Pancreas (tissue), 10 donors: ENCODE data around the gene ASCL3. TPM values are rescaled to one million over a fixed set of nuclear protein-coding genes. Genes with fewer than 3 reads are reported as not detected.

Experiments used
- ATAC-seq, 4 donors: fragments of 200-7000 bp; cut with Tn5 transposase; one replicate each; pipeline versions ENCODE4 v1.8.0 to v1.9.1; 2020; ENCODE audit warnings: mild to moderate bottlenecking in 4 of 4, moderate library complexity in 4 of 4
- DNase-seq, 6 donors: peaks; one replicate each; pipeline ENCODE4 v3.0.0-alpha.2; 2020
- FAIRE-seq: peaks from 2 replicates; lab custom pipeline; 2012; peaks lifted over from hg19 to GRCh38; lab: Jason Lieb, UNC
- H3K27ac ChIP-seq, 4 donors: fragments of 200-600 bp; sonication (generic); 1 replicate in 3 of 4; 2 replicates in 1 of 4; pipeline versions ENCODE4 v1.5.0 to v1.8.0; 2020
- H3K27me3 ChIP-seq, 4 donors: fragments of 200-600 bp; one replicate each; pipeline ENCODE4 v1.8.0; 2021
- H3K36me3 ChIP-seq, 3 donors: fragments of 200-600 bp; sonication (generic) in 1 of 3; one replicate each; pipeline versions ENCODE4 v1.5.0 to v1.8.0; 2020 to 2021
- H3K4me1 ChIP-seq, 3 donors: fragments of 200-600 bp; one replicate each; pipeline ENCODE4 v1.8.0; 2021
- H3K4me3 ChIP-seq, 4 donors: fragments of 200-600 bp; sonication (generic) in 2 of 4; one replicate each; pipeline versions ENCODE4 v1.5.0 to v1.8.0; 2020 to 2021
- H3K9me3 ChIP-seq, 4 donors: fragments of 200-600 bp; one replicate each; pipeline ENCODE4 v1.8.0; 2021
- CTCF ChIP-seq, 4 donors: fragments of 200-600 bp; sonication (generic) in 3 of 4; IDR thresholded peaks; one replicate each; pipeline versions ENCODE4 v1.5.0 to v1.8.0; 2021; ENCODE audit warnings: antibody characterized with exemption in 4 of 4
- WGBS, 2 donors: extraction: QIAGEN DNeasy Blood & Tissue Kit; methylation state at CpG; one replicate each; pipeline ENCODE4 v1.1.7; 2013; 5-methylcytosine and 5-hydroxymethylcytosine counted together
- intact Hi-C, 3 donors: fragments of 100-400 bp; cut with DNase I; formaldehyde crosslinking; loops; one replicate each; pipeline versions ENCODE4 v1.11.1 to v1.14.2; 2022
- polyA plus RNA-seq, 2 donors: library from polyadenylated mRNA; stranded (reverse); fragments of 200-250 nt; gene quantifications; one replicate each; pipeline ENCODE4 v1.2.3, GENCODE V29; 2013
- total RNA-seq, 6 donors: library from RNA; stranded (reverse); fragmentation: NEBNext Ultra II Directional in 4 of 6; extraction: Animal tissue kit (Norgen Biotek cat#: 25700) in 4 of 6; gene quantifications; one replicate each; pipeline versions ENCODE4 v1.2.1 to v1.2.4, GENCODE V29; 2021 to 2023
- donor health status: healthy with polysubstance abuse.
- donor health status: DM: no; HTN: no; CAD: no; lungs with moderate emphysema.
- donor health status: DM: no; HTN: no; CAD: no.
- donor health status: control.
- donor health status: control.
- donor health status: Bipolar disorder and iron deficiency.
- donor health status: DM: yes; HTN: yes; CAD: no.
- donor health status: DM: no; HTN: no; CAD: no.
- donor health status: DM: no; HTN: no; CAD: no.
- donor health status: DM: yes; HTN: yes; CAD: no.

ASCL3 gene
- total and polyA plus RNA-seq, 8 donors = 0.34 TPM; not detected in 7

- Histone ChIP-seq H3K9me3 (no peaks in the 10 kb centered on the region), H3K4me3 (no peak overlapping the region), H3K36me3 (no peaks in the 10 kb centered on the region), H3K27ac (no peak overlapping the region), H3K27me3 (no peaks in the 10 kb centered on the region), H3K4me1 (no peaks in the 10 kb centered on the region)
- no peak for TF ChIP-seq CTCF (IDR thresholded peaks at IDR 0.05)
- no peak for FAIRE-seq
- no peak for DNase-seq
- WGBS, 2 donors = 66 to 68% methylated on average over 1 of the region's 1 CpG
- intact Hi-C loops = no loop called here
- no peak for ATAC-seq
Observed at GRCh38 chr11:8971924-8972316, 29.1 kb upstream of the ASCL3 start.

- no peaks in the 10 kb centered on the region for H3K9me3 ChIP-seq
- FAIRE-seq (no peak), ATAC-seq (no peak), DNase-seq (no peak)
- no peaks in the 10 kb centered on the region for H3K4me1 ChIP-seq
- no peaks in the 10 kb centered on the region for H3K36me3 ChIP-seq
- no peak for TF ChIP-seq CTCF (IDR thresholded peaks at IDR 0.05)
- no peak overlapping the region for H3K27ac ChIP-seq
- intact Hi-C loops = no loop called here
- 73 to 80% methylated on average over 2 of the region's 2 CpGs for WGBS, 2 donors
- H3K4me3 ChIP-seq = no peak overlapping the region
- H3K27me3 ChIP-seq = no peaks in the 10 kb centered on the region
Observed at GRCh38 chr11:8971196-8971923, 28.5 kb upstream of the ASCL3 start.

GRCh38 chr11:8967184-8967583 lies 24.4 kb upstream of the ASCL3 start:
- H3K36me3 ChIP-seq = no peaks in the 10 kb centered on the region
- 83 to 90% methylated on average over 8 of the region's 8 CpGs for WGBS, 2 donors
- no peak for TF ChIP-seq CTCF (IDR thresholded peaks at IDR 0.05)
- H3K4me1 ChIP-seq = peaks cover 0 to 10% (median 10%) of the 10 kb centered on the region in 3 donors
- ATAC-seq = no peak
- FAIRE-seq = no peak
- H3K4me3 ChIP-seq = no peak overlapping the region
- intact Hi-C loops = no loop called here
- no peak for DNase-seq
- no peak overlapping the region for H3K27ac ChIP-seq
- H3K27me3 ChIP-seq = no peaks in the 10 kb centered on the region
- no peaks in the 10 kb centered on the region for H3K9me3 ChIP-seq

GRCh38 chr11:8964324-8965320 lies 21.8 kb upstream of the ASCL3 start, which contains the start of gene TMEM9B:
TMEM9B (minus strand) TSS chr11:8964442; CDS start chr11:8964313, 129 bp downstream.
- Histone ChIP-seq H3K27ac (peak within 1 kb of the TSS; percentile 88 to 100 (median 96)), H3K4me3 (peak within 1 kb of the TSS; percentile 50 to 89 (median 73)), H3K36me3 (no peaks in the 10 kb centered on the region), H3K4me1 (peaks cover 0 to 11% (median 10%) of the 10 kb centered on the region in 3 donors), H3K27me3 (no peaks in the 10 kb centered on the region), H3K9me3 (no peaks in the 10 kb centered on the region)
- no peak for FAIRE-seq
- peak; percentile 90 to 96 (median 92) for DNase-seq
- ATAC-seq = peak; percentile 92 to 97 (median 94)
- WGBS, 2 donors = 0% methylated on average over 48 to 67 of the region's 67 CpGs
- intact Hi-C loops = no loop called here
- no peak for TF ChIP-seq CTCF (IDR thresholded peaks at IDR 0.05)
